Panc1 (cell line): ENCODE results near the gene PRKCG. TPM values are rescaled to one million over a fixed set of nuclear protein-coding genes. Genes with fewer than 3 reads are reported as not detected.

Experiments
- ATAC-seq: fragments of 200-7000 bp; cut with Tn5 transposase; 2 replicates; pipeline ENCODE4 v1.9.1; 2020; ENCODE audit warnings: mild to moderate bottlenecking, moderate library complexity
- BruUV-seq: library from RNA; stranded (reverse); fragments of 400-500 nt; replicated peaks from 2 replicates; lab custom pipeline; 2021; lab: Mats Ljungman, UMichigan
- CTCF ChIA-PET: fragments of 300-600 bp; sonication (Branson Sonifier 250); formaldehyde crosslinking; loops from one replicate; lab custom pipeline; 2022; ENCODE audit warnings: antibody characterized with exemption; lab: Charles Lee
- POLR2A ChIA-PET: fragments of 300-600 bp; sonication (Branson Sonifier 250); formaldehyde crosslinking; loops from one replicate; lab custom pipeline; 2022; ENCODE audit warnings: antibody characterized with exemption; lab: Charles Lee
- DNase-seq: peaks from one replicate; pipeline ENCODE4 v3.0.0-alpha.2; 2010; ENCODE audit warnings: low read depth, low spot score
- H3K27ac ChIP-seq: 2 replicates; pipeline ENCODE4 v1.5.1; 2011; ENCODE audit warnings: mild to moderate bottlenecking, low read length, inconsistent platforms
- H3K27me3 ChIP-seq: fragments of 200-500 bp; sonication (Bioruptor generic); 2 replicates; pipeline ENCODE4 v1.6.0; 2014; ENCODE audit warnings: low read length, inconsistent platforms; ENCODE audit not compliant: control insufficient read depth, insufficient read depth
- H3K36me3 ChIP-seq: fragments of 200-500 bp; sonication (Bioruptor generic); 2 replicates; pipeline ENCODE4 v1.5.1; 2014; ENCODE audit warnings: inconsistent platforms, mild to moderate bottlenecking, low read length, moderate library complexity; ENCODE audit not compliant: control insufficient read depth, insufficient read depth
- H3K4me1 ChIP-seq: 2 replicates; pipeline ENCODE4 v1.5.1; 2011; ENCODE audit warnings: inconsistent platforms, mild to moderate bottlenecking, low read length, moderate library complexity; ENCODE audit not compliant: control insufficient read depth, insufficient read depth
- H3K4me3 ChIP-seq, 2 experiments: 2 replicates each; pipeline ENCODE4 v1.5.1; 2011 to 2012; ENCODE audit warnings: low read depth in 2 of 2, low read length in 2 of 2, mild to moderate bottlenecking in 2 of 2, inconsistent platforms in 1 of 2, moderate library complexity in 1 of 2
- H3K9me3 ChIP-seq: fragments of 200-500 bp; sonication (Bioruptor generic); 2 replicates; pipeline ENCODE4 v1.5.1; 2014; ENCODE audit warnings: low read depth, mild to moderate bottlenecking, inconsistent platforms, low read length, moderate library complexity; ENCODE audit not compliant: control insufficient read depth, insufficient read depth
- POLR2AphosphoS5 ChIP-seq: IDR thresholded peaks from 2 replicates; pipeline ENCODE4 v1.6.1; 2012; ENCODE audit warnings: mild to moderate bottlenecking, low read depth, low read length, moderate library complexity
- SIN3A ChIP-seq: IDR thresholded peaks from 2 replicates; pipeline ENCODE4 v1.6.1; 2012; ENCODE audit warnings: low read depth, mild to moderate bottlenecking, low read length, moderate library complexity, borderline replicate concordance; ENCODE audit not compliant: insufficient read depth
- TCF7L2 ChIP-seq: IDR thresholded peaks from 2 replicates; pipeline ENCODE4 v1.6.1; 2011; ENCODE audit warnings: mild to moderate bottlenecking, low read depth, low read length, inconsistent platforms
- in situ Hi-C: cut with HindIII; loops from 2 replicates; pipeline ENCODE4 v1.10.0; 2016; ENCODE audit warnings: low sequenced_read_pairs, low pct_unique_long_range_greater_than_20kb
- intact Hi-C: fragments of 100-400 bp; cut with micrococcal nuclease; formaldehyde crosslinking; loops from one replicate; pipeline ENCODE4 v1.10.0; 2022; ENCODE audit not compliant: unreplicated experiment
- total RNA-seq: library from RNA; stranded (reverse); gene quantifications from one replicate; pipeline ENCODE4 v1.2.1, GENCODE V29; 2021; ENCODE audit not compliant: unreplicated experiment
- TF ChIP-seq, protein P1 (sequence below), 2 experiments: IDR thresholded peaks; 2 replicates each; pipeline ENCODE4 v1.6.1; 2011 to 2012; ENCODE audit warnings: low read depth in 2 of 2, control low read depth in 1 of 2, low read length in 1 of 2, mild to moderate bottlenecking in 1 of 2, moderate library complexity in 1 of 2; ENCODE audit not compliant: insufficient read depth in 1 of 2
- TF ChIP-seq, protein P2 (sequence below): fragments of 450-650 bp; IDR thresholded peaks from 2 replicates; pipeline ENCODE4 v1.5.1; 2017; ENCODE audit warnings: mild to moderate bottlenecking

PRKCG gene
- total RNA-seq, 1 experiment from 2014 or later: 2.5 TPM

DNA sequence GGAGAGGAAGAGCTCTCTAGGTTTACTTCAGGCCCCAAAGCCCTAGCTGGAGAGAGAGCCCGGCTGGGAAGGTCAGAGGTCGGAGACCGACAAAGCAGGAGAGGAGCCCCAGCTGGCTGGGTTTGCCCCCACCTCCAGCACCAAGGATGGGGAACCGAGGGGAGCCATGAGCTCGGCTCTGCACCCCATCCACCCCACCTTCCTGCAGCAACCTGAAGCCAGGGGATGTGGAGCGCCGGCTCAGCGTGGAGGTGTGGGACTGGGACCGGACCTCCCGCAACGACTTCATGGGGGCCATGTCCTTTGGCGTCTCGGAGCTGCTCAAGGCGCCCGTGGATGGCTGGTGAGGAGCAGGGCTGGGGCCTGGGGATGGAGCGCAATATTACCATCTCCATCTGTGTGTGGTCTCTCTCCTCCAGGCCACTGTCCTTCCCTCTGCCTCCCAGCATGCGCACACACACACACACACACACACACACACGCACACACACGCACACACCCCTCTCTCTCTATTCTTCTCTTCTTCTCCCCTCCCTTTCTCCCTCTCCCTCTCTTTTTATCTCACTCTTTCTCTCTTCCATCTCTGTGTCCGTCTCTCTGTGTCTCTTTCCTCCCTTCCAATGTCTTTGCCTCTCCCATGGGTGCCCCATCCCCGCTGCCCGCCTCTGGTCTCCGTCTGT is 10.4 kb downstream of the PRKCG start:
- ChIA-PET CTCF (interaction anchor here (0.6 kb wide), 1 partner anchor 16 kb away, joined by 5 read pairs; no protein-coding TSS in a partner anchor), POLR2A (no interaction called here)
- intact Hi-C loops: no loop called here
- Histone ChIP-seq H3K4me3 (no peak overlapping the region), H3K27ac (no peak overlapping the region), H3K36me3 (no peaks in the 10 kb centered on the region), H3K27me3 (no peaks in the 10 kb centered on the region), H3K9me3 (no peaks in the 10 kb centered on the region), H3K4me1 (peaks cover 12% of the 10 kb centered on the region)
- no peak for TF ChIP-seq POLR2AphosphoS5
- TF ChIP-seq SIN3A: no peak
- TF ChIP-seq, protein P1, sequence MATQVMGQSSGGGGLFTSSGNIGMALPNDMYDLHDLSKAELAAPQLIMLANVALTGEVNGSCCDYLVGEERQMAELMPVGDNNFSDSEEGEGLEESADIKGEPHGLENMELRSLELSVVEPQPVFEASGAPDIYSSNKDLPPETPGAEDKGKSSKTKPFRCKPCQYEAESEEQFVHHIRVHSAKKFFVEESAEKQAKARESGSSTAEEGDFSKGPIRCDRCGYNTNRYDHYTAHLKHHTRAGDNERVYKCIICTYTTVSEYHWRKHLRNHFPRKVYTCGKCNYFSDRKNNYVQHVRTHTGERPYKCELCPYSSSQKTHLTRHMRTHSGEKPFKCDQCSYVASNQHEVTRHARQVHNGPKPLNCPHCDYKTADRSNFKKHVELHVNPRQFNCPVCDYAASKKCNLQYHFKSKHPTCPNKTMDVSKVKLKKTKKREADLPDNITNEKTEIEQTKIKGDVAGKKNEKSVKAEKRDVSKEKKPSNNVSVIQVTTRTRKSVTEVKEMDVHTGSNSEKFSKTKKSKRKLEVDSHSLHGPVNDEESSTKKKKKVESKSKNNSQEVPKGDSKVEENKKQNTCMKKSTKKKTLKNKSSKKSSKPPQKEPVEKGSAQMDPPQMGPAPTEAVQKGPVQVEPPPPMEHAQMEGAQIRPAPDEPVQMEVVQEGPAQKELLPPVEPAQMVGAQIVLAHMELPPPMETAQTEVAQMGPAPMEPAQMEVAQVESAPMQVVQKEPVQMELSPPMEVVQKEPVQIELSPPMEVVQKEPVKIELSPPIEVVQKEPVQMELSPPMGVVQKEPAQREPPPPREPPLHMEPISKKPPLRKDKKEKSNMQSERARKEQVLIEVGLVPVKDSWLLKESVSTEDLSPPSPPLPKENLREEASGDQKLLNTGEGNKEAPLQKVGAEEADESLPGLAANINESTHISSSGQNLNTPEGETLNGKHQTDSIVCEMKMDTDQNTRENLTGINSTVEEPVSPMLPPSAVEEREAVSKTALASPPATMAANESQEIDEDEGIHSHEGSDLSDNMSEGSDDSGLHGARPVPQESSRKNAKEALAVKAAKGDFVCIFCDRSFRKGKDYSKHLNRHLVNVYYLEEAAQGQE (IDR thresholded peaks at IDR 0.05; ENCODE audit: insufficient read depth in 1 of 2, low read depth in 2 of 2, low read length in 1 of 2): no peak
- TF ChIP-seq, protein P2, sequence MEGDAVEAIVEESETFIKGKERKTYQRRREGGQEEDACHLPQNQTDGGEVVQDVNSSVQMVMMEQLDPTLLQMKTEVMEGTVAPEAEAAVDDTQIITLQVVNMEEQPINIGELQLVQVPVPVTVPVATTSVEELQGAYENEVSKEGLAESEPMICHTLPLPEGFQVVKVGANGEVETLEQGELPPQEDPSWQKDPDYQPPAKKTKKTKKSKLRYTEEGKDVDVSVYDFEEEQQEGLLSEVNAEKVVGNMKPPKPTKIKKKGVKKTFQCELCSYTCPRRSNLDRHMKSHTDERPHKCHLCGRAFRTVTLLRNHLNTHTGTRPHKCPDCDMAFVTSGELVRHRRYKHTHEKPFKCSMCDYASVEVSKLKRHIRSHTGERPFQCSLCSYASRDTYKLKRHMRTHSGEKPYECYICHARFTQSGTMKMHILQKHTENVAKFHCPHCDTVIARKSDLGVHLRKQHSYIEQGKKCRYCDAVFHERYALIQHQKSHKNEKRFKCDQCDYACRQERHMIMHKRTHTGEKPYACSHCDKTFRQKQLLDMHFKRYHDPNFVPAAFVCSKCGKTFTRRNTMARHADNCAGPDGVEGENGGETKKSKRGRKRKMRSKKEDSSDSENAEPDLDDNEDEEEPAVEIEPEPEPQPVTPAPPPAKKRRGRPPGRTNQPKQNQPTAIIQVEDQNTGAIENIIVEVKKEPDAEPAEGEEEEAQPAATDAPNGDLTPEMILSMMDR: no peak
- no peak for TF ChIP-seq TCF7L2
- no TSS peak for BruUV-seq
- in situ Hi-C loops: no loop called here
- DNase-seq (no peak), ATAC-seq (peak; percentile 6; the same call in 1 of the 2 replicates)

DNA sequence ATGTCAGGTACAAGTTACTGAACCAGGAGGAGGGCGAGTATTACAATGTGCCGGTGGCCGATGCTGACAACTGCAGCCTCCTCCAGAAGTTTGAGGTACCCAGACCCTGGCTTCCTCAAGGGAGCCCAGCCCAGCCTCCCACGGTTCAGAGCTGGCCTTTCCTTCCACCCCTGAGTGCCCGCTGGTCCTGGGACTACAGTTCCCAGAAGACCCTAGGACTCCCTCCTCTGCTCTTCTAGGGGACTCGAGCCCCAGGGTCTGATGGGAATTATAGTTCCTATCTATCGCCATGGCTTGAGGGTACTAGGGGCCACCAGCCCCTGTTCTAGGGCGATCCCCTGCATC is 11.0 kb downstream of the PRKCG start:
- ChIA-PET CTCF (no interaction called here), POLR2A (no interaction called here)
- peak; percentile 85 for ATAC-seq
- intact Hi-C loops (no loop called here), in situ Hi-C loops (no loop called here)
- peaks cover 13% of the 10 kb centered on the region for H3K4me1 ChIP-seq
- no peak for DNase-seq
- no TSS peak for BruUV-seq
- no peaks in the 10 kb centered on the region for H3K36me3 ChIP-seq
- TF ChIP-seq, protein P2: no peak
- no peak for TF ChIP-seq POLR2AphosphoS5
- TF ChIP-seq, protein P1 (IDR thresholded peaks at IDR 0.05; ENCODE audit: insufficient read depth in 1 of 2, low read depth in 2 of 2, low read length in 1 of 2): no peak
- no peak for TF ChIP-seq SIN3A
- no peak for TF ChIP-seq TCF7L2
- no peak overlapping the region for H3K27ac ChIP-seq
- no peaks in the 10 kb centered on the region for H3K9me3 ChIP-seq
- H3K27me3 ChIP-seq: no peaks in the 10 kb centered on the region
- no peak overlapping the region for H3K4me3 ChIP-seq
